Activated CD8-positive, alpha-beta memory T cell treated with anti-CD3 and anti-CD28 coated beads, Interleukin-2, amount 50 U/mL, for 1 hour (primary cell): Measurements from ENCODE around the gene PSG2.
"Not testable (repeated sequence)": the region's sequence is repeated elsewhere in the genome, so short reads cannot be mapped to it uniquely, and the experiment has no call there.

Experiments
- DNase-seq: peaks from one replicate; pipeline ENCODE4 v3.0.0-alpha.2; 2020; ENCODE audit errors: extremely low read depth

Gene PSG2

DNA sequence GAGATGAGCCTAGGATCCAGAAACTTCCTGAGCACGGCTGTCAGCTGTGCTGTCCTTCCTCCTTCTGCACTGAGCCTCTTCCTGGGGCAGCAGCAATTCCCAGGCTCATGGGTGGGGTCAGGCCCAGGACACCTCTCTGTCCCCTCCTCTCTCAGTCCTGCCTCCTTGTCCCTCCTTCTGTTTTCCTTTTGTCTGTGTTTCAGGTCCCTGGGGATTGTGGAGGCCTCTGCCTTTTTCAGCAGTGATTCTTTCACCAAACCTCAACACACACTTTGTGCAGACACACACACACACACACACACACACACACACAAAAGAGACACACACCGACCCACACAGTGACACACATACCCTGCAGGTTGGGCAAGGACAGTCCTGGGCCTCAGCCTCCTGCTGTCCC is at the start of gene PSG2:
Gene PSG2, minus strand, starts transcription at position 101 of the 400 bp plus-strand sequence. CDS start 132 bp downstream, outside the sequence.
- not testable (repeated sequence) for DNase-seq

DNA sequence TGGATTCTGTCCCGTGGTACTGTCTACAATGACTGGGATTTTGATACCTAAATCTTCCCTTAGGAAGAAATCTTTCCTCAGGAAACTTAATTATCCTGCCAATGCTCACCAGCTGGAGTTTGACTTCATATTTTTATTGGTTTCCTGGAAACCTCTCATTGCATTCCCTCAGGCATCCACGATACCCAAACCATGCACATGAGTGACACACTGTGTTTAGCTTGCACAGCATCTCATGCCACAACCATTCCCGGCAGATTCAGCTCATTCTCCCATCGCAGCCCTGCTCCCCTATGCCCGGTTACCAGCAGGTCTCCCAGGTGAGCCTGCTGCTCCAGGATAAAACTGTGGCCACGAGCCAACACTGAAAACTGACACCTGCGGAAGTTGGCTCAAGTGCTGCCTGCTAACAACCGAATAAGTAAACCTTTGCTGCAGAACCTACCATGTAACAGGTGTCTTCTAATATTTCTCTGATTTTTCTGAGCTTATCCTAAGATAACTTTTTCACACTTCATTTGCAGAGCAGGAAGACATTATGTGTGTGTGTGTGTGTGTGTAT is 48.9 kb upstream of the PSG2 start:
- DNase-seq: not testable (repeated sequence)

DNA sequence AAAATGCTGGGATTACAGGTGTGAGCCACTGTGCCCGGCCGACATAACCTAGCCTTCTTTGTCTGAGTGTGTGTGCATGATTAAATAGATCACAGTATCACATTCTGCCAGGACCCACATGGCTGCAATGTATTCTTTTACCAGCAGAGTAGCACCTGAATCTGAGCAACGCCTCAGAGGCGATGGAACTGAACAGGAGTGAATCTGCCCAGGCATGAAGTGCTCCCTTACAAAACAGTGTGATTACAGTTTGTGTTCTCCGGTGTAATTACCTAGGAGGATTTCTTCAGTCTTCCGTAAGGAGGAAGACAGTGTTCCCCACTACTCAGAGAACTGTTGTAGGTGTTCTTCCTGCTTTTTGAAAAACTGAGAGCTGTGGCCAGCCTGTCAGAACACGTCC is 46.7 kb upstream of the PSG2 start:
- not testable (repeated sequence) for DNase-seq

DNA sequence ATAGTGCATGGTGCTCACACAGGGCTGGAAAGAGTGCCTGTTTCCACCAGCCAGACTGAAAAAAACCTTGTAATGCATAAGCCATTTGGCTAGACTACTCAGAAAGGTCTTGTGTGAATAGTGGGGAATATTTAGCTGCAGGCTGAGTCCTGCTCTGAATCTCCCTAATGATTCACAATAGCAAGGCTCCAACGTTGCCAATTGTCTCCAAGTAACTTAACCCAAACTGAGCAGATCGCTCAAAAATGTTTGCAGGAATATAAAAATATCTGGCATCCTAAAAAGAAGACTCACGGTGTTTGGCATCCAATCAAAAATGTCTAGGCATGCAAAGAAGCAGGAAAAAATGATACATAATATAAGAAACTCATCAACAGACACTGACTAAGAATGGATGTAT is 44.8 kb upstream of the PSG2 start:
- DNase-seq: not testable (repeated sequence)

DNA sequence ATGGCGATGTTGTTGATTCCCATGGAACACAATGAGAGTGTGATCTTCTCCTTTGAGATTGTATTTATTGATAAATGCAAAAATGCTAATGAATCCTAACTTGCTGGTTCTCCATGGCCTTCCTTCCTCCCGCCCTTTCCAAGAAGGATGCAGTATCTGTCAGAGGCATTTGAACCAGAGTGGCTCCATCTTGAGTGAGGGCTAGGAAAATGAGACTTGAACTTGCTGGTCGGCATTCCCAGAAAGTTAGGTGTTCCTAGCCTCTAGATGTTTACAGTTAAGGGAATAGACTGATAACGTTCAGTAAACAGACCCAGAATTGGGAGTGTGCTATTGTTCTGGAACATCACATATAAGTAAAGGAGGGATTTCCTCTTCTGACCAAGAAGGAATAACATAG is 44.2 kb upstream of the PSG2 start:
- no peak for DNase-seq

- no peak for DNase-seq
Measured at GRCh38 chr19:43124360-43124759, 41.9 kb upstream of the PSG2 start.

- DNase-seq: not testable (repeated sequence)
Measured at GRCh38 chr19:43120433-43121026, 38.0 kb upstream of the PSG2 start.

- DNase-seq: not testable (repeated sequence)
Measured at GRCh38 chr19:43119526-43119925, 37.0 kb upstream of the PSG2 start.

DNA sequence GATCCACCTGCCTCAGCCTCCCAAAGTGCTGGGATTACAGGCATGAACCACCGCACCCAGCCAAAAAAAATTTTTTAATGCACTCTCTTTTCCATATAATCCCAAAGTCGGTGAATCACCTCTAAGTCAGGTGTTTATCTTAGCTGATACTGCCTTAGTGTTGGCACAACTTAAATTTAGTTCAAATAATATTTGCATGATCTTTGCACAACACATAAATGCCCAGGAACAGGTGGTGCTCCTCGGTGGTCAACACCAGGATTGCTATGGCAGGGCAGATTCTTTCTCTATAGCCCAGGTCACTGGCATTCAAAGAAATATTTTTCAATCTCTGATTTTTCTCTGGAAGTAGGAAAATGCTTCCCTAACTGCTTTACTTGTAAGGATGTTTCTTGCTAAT is 33.9 kb upstream of the PSG2 start:
- not testable (repeated sequence) for DNase-seq

- not testable (repeated sequence) for DNase-seq
Measured at GRCh38 chr19:43115548-43115947, 33.0 kb upstream of the PSG2 start.

DNA sequence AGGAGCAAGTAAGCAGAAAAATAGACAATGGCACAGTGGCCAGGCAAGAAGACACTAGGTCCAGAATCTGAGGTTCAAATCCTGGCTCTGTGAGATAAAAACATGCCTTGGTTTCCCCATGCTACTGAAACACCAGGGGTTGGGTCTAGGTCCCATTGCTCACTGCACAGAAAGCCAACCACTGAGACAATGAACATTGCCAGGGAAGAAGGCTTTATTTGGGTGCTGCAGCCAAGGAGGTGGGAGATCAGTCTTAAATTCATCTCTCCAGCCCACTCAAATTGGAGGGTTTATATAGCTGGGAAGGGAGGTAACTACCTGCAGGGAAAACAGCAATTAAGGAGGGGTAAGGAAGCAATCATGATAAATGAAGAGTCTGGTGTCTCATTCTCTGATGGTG is 32.6 kb upstream of the PSG2 start:
- not testable (repeated sequence) for DNase-seq

DNA sequence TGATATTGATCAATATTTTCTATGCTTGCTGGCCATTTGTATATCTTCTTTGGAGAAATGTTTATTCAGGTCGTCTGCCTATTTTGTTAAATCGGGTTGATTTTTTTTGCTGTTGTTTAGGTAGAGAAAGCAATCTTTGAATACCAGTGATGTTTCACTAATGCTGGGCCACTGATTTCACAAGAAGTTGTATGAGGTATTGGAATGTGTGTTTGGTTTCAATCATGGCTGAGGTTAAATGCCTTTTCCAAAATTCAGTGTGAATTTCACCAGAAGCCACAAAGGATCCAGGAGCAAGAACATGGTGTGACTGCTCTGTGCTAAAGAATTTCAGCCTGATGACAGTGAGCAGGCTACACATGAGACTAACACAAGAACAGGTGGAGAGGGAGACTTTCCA is 32.1 kb upstream of the PSG2 start:
- DNase-seq: not testable (repeated sequence)

DNA sequence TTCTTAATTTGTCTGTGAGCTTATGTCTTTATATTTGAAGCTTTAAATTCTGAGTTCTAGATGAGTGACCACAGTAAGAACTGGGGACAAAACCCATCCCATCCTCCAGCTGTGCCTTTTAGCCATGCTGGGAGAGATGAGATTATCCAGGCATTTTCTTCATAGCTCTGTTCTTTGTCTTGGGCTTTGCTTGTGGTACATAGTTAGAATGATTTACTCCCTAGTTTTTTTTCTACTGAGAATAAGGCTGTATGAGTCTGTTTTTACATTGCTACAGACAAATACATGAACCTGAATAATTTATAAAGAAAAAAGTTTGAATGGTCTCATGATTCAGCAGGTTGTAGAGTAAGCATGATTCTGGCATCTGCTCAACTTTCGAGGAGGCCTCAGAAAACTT is 24.9 kb upstream of the PSG2 start:
- not testable (repeated sequence) for DNase-seq

DNA sequence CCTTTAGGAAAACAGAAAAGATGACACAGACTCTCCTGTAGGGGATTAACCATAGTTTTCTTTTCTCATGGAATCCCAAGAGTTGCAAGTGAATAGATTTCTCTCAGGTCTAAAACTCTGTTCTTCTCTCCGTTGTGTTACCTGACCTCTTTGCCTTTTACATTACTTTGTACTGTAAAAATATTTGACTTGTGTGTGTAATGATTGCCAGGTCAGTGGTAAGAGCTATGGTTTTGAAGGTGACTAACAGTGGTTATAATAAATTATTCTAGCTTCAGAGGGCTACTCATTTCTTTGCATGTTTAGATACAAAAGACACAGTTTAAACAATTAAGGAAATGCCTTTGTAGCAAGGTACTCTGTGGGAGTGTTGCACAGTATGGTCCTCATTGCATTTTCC is 23.0 kb upstream of the PSG2 start:
- no peak for DNase-seq

- DNase-seq: not testable (repeated sequence)
Measured at GRCh38 chr19:43104215-43104850, 21.8 kb upstream of the PSG2 start.

DNA sequence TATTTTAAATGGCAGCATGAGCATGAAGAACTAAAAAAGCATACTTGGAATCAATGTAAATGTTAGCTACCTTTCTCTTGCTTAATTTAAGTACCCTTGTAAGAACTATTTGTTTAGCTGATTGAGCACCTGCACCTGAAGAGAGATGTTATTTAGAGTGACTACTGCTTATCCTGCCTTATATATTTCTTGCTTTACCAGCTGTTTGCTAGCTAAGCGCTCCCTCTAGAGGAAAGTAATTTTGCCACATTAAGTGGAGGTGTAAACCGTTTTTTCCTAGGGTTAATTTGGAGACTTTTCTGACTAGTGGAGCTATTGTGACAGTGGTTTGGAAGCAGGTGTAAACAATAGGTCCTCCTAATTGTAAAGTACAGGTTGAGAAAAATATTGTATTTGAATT is 19.4 kb upstream of the PSG2 start:
- no peak for DNase-seq

- DNase-seq: not testable (repeated sequence)
Measured at GRCh38 chr19:43098416-43098815, 15.9 kb upstream of the PSG2 start.

GRCh38 chr19:43087702-43088340 is 5.3 kb upstream of the PSG2 start:
- DNase-seq: not testable (repeated sequence)

DNA sequence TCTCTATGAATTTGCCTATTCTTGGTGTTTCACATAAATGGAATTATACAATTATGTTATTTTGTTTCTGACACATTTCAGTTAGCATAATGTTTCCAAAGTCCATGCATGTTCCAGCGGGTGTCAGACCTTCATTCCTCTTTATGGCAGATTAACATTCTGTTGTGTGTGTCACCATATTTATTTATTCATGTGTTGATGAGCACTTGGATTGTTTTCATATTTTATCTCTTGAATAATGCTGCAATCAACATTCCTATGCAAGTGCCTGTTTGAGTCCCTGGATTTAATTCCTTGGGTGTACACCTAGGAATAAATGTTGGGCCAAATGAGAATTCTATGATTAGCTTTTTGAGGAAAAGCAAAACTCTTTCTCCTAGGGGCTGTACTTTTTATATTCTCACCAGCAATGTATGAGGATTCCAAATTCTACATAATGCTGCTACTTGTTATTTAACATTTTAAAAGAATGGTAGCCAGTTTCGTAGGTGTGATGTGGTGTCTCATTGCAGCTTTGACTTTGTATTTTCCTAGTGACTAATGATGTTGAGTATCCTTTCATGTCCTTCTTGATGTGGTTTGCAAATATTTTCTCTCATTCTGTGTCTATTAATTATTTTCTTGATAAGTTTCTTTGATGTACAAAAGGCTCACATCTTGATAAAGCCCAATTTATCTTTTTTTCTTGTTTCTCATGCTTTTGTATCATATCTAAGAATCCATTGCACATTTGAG is 3.5 kb upstream of the PSG2 start:
- not testable (repeated sequence) for DNase-seq

DNA sequence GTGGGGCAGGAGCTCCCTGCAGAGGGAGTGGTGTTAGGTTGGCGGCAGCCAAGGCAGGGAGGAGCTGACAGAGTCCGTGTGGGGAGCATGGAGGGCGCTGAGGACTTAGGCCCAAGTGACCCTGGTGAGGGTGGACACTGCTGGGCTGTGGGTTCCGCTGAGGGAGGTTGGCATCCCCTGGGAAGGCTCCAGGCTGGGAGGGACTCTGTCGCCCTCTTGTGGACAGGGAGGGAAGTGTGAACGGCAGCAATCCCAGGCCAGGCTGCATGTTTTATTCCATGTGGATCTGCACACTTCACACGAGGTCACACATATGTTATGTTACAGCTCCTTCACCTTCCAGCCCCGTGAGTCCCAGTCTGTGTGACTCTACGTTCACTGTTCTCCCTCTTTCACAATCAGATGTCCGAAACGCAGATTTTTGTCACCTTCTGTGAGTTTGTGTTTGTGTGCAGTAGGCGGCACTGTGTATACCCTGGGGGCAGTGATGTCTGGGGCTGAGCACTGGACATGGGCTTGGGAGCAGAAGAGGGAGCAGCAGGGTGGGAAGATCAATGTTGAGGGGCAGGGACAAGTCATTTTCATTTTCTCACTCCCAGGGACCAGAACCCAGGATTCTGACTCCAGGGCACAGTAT is 1.8 kb upstream of the PSG2 start:
- not testable (repeated sequence) for DNase-seq

DNA sequence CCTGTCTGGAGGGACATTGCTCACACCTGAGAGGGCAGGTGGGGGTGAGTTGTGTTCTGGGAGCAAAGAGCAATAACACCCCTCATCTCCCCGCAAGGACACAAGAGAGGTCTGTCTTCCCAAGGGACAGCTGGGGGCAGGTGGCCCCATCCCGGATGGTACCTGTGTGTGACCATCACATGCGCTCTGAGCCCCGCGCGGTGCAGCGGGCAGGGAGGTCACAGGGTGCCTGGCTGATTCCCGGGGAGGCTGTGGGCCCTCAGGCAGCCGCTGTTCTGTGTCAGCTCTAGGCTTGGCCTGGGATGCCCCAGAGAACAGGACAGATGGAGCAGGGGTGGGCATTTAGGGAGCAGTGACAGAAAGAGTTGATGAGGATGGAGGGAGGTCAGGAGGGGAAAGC is 1.2 kb upstream of the PSG2 start:
- not testable (repeated sequence) for DNase-seq

DNA sequence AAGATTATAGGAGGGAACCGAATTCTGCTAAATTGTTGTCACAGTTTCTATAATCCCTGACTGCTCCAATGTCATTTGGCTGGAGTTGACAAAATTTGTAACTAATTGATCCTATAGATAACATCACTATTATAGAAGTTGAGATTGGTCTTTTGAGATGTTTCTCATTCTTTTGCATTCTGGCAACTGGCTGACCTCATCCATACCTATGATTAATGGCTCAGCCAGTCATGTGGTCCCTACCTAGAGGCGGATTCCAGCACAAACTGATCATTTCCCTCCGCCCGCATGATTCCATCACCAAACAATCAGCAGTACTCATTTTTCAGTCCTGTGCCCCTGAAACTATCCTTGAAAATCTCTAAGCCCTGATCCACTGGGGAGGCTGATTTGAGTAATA is 4.2 kb downstream of the PSG2 start:
- DNase-seq: no peak
